NCI-H2196 (cell line): Measurements from ENCODE around the gene POLR2L.

ENCODE experiments used
- DNase-seq: peaks from one replicate; lab custom pipeline; 2025; ENCODE audit not compliant: unreplicated experiment; lab: John Stamatoyannopoulos, UW

POLR2L gene

GRCh38 chr11:797296-798092, 44.8 kb downstream of the POLR2L start:
- peak; percentile 81 for DNase-seq

GRCh38 chr11:796565-797295, 45.6 kb downstream of the POLR2L start:
- no peak for DNase-seq

- peak; percentile 75 for DNase-seq
Observed at GRCh38 chr11:795634-796564, 46.4 kb downstream of the POLR2L start.

- DNase-seq, result peak; percentile 47
Observed at GRCh38 chr11:794766-795633, 47.3 kb downstream of the POLR2L start.

- DNase-seq, result no peak
Observed at GRCh38 chr11:794013-794765, 48.1 kb downstream of the POLR2L start.

- DNase-seq, result no peak
Observed at GRCh38 chr11:793556-793955, 48.8 kb downstream of the POLR2L start.

- no peak for DNase-seq
Observed at GRCh38 chr11:792873-793272, 49.5 kb downstream of the POLR2L start.

GRCh38 chr11:792535-792821, 49.9 kb downstream of the POLR2L start:
- DNase-seq, result no peak

- DNase-seq, result no peak
Observed at GRCh38 chr11:791658-792534, 50.4 kb downstream of the POLR2L start.

GRCh38 chr11:790721-791564, 51.4 kb downstream of the POLR2L start:
- no peak for DNase-seq

- peak; percentile 57 for DNase-seq
Observed at GRCh38 chr11:789943-790342, 52.4 kb downstream of the POLR2L start, which contains the start of gene CEND1. Gene CEND1, minus strand, starts transcription at chr11:790090. Its CDS starts 1,514 bp downstream, at chr11:788576.
